IgD-negative memory B cell (primary cell): ENCODE results near the gene HINT3. TPM values are rescaled to one million over a fixed set of nuclear protein-coding genes. Genes with fewer than 3 reads are reported as not detected.
"Not testable (repeated sequence)": the region's sequence is repeated elsewhere in the genome, so short reads cannot be mapped to it uniquely, and the experiment has no call there.

Source experiments
- H3K27ac Mint-ChIP-seq, 3 donors: one replicate each; pipeline ENCODE4 v1.8.0; 2020 to 2022; ENCODE audit warnings: mild to moderate bottlenecking in 3 of 3, mixed read lengths in 3 of 3, moderate library complexity in 1 of 3
- H3K27me3 Mint-ChIP-seq: one replicate; pipeline ENCODE4 v1.8.0; 2021; ENCODE audit warnings: mixed read lengths
- H3K36me3 Mint-ChIP-seq: one replicate; pipeline ENCODE4 v1.8.0; 2020; ENCODE audit warnings: mild to moderate bottlenecking, mixed read lengths
- H3K4me1 Mint-ChIP-seq, 3 donors: one replicate each; pipeline ENCODE4 v1.8.0; 2020 to 2022; ENCODE audit warnings: mixed read lengths in 3 of 3, mild to moderate bottlenecking in 1 of 3
- H3K4me3 Mint-ChIP-seq, 4 donors: one replicate each; pipeline ENCODE4 v1.8.0; 2020 to 2022; ENCODE audit warnings: mild to moderate bottlenecking in 4 of 4, mixed read lengths in 4 of 4, moderate library complexity in 3 of 4
- H3K9me3 Mint-ChIP-seq, 3 donors: one replicate each; pipeline ENCODE4 v1.8.0; 2020 to 2021; ENCODE audit warnings: mixed read lengths in 3 of 3, mild to moderate bottlenecking in 1 of 3
- polyA plus RNA-seq: library from polyadenylated mRNA; unstranded; fragments of 300-500 nt; fragmentation: Illumina TruSeq; gene quantifications from one replicate; pipeline ENCODE4 v1.2.3, GENCODE V29; 2021

Gene HINT3
- polyA plus RNA-seq, 1 donor from 2014 or later = 13.3 TPM

DNA sequence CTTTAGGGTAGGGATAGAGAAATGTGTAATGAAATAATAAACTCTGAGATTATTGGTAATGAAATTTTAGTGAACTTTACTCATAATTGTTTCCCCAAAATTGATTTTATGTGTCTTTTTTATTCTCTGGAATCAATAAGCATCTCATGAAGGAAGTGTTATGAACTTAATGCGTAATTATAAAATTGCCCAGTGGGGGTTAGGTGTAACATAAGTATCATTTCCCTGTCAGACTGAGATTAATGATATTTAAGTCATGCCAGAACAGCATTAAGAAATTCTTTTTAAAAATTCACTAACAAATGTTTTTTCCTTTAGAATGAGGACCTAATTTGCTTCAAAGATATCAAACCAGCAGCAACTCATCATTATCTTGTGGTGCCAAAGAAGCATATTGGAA, 10.0 kb downstream of the HINT3 start:
- no peaks in the 10 kb centered on the region for H3K27me3 Mint-ChIP-seq
- H3K4me3 Mint-ChIP-seq = peak overlapping the region in 1 of 4 donors; percentile 10
- H3K9me3 Mint-ChIP-seq = no peaks in the 10 kb centered on the region
- peaks cover 41 to 51% (median 50%) of the 10 kb centered on the region in 3 donors for H3K4me1 Mint-ChIP-seq
- no peak overlapping the region for H3K27ac Mint-ChIP-seq
- peaks cover 10% of the 10 kb centered on the region for H3K36me3 Mint-ChIP-seq

DNA sequence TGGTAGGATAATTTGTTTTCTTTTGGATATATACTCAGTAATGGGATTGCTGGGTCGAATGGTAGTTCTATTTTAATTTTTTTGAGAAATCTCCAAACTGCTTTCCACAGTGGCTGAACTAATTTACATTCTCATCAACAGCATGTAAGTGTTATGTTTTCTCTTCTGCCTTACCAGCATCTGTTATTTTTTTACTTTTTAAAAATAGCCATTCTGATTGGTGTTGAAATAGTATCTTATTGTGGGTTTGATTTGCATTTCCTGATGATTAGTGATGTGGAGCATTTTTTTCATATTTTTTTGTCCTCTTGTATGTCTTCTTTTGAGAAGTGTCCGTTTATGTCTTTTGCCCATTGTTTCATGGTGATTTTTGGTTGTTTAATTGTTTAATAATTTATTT, 11.9 kb downstream of the HINT3 start:
- Mint-ChIP-seq H3K4me1 (peaks cover 42 to 45% (median 44%) of the 10 kb centered on the region in 3 donors), H3K36me3 (peaks cover 8% of the 10 kb centered on the region), H3K27me3 (no peaks in the 10 kb centered on the region), H3K9me3 (no peaks in the 10 kb centered on the region), H3K4me3 (peak overlapping the region; percentile 2 to 73 (median 40)), H3K27ac (peak overlapping the region; percentile 20 to 77 (median 62))

DNA sequence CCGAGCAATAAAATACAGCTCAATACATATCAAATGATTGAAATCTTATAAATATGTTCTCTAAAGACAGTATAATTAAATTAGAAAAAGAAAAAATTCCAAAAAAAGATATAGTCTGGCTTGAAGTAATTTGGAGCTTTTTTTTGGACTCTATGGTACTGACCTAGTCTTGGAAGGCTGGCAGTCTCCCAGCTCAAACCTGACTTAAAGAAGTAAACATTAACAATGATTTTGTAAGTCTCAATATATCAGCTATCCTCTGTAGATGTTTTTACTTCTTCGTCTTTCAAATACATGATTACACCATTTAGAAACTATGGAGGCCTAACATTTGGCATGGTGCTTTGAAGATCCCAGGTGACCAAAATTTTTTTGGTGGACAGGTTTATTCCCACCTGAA, 14.2 kb downstream of the HINT3 start:
- peaks cover 40 to 43% (median 43%) of the 10 kb centered on the region in 3 donors for H3K4me1 Mint-ChIP-seq
- H3K36me3 Mint-ChIP-seq = peaks cover 8% of the 10 kb centered on the region
- no peak overlapping the region for H3K4me3 Mint-ChIP-seq
- no peaks in the 10 kb centered on the region for H3K27me3 Mint-ChIP-seq
- H3K9me3 Mint-ChIP-seq = no peaks in the 10 kb centered on the region
- peak overlapping the region in 2 of 3 donors; percentile 9 to 76 for H3K27ac Mint-ChIP-seq

DNA sequence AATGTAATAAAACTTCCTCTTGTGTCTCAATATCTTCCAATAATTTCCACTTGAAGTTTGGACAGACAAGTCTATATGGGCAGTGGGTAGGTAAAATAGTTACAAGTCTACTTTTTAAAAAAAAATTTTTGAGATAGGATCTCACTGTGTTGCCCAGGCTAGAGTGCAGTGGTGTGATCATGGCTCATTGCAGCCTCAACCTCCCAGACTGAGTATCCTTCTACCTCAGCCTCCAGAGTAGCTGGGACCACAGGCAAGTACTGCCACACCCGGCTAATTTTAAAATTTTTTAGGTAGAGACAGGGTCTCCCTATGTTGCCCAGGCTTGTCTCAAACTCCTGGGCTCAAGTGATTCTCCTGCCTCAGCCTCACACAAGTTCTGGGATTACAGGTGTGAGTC, 15.9 kb downstream of the HINT3 start:
- Mint-ChIP-seq H3K27ac (peak overlapping the region in 2 of 3 donors; percentile 30 to 50), H3K4me1 (peaks cover 31 to 36% (median 33%) of the 10 kb centered on the region in 3 donors)
- not testable (repeated sequence) for H3K9me3 Mint-ChIP-seq, H3K36me3 Mint-ChIP-seq, H3K27me3 Mint-ChIP-seq, H3K4me3 Mint-ChIP-seq

DNA sequence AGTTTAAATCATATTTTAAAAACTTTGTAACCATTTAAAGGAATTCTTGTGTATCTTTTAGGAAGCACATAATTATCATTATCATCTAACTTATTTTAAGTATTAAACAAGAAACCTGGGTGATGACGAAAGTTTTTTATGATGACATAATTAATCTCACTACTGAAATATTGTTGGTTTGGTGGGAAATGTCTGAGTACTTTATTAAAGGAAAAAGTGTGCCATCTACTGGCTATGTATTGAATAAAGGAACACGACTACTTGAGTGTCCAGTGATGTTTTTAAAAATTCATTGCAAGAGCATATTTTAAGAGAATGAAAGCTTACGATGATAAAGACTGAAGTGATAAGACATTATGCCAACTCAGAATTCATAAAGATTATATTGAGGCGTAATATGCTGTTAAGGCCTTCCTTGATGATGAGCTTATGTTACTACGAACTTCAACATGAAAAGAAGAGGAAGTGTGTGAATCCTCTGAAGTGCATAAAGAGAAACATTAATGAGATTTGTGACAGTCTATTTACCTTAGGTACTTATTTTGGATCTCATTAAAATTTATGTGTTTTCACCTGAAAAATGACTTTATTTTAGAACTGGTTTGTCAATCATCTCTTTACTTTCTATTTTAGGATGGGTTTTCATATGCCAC, 17.8 kb downstream of the HINT3 start:
- Mint-ChIP-seq H3K4me1 (peaks cover 13 to 18% (median 16%) of the 10 kb centered on the region in 3 donors), H3K36me3 (peaks cover 4% of the 10 kb centered on the region), H3K4me3 (no peak overlapping the region), H3K9me3 (no peaks in the 10 kb centered on the region), H3K27ac (no peak overlapping the region), H3K27me3 (no peaks in the 10 kb centered on the region)

DNA sequence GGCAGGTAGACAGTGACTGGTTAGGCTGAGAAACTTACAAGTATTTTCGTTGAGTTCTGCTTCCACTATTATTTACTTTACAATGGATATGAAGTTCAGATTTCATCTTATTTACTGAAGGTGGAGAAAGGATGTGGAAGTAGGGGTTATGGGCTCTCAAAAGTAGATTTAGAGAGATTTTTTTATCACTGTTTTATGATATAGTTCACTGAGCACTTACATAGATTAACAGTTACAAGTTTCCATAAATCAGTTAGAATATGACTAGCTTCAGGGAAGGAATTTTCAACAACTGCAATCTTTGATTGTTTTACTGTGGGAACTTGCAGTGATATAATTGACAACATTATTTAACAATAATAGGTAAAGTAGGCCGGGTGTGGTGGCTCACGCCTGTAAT, 22.5 kb downstream of the HINT3 start:
- Mint-ChIP-seq H3K27me3 (no peaks in the 10 kb centered on the region), H3K9me3 (no peaks in the 10 kb centered on the region), H3K4me3 (no peak overlapping the region), H3K4me1 (peaks cover 0 to 4% (median 4%) of the 10 kb centered on the region in 3 donors), H3K27ac (no peak overlapping the region), H3K36me3 (no peaks in the 10 kb centered on the region)

DNA sequence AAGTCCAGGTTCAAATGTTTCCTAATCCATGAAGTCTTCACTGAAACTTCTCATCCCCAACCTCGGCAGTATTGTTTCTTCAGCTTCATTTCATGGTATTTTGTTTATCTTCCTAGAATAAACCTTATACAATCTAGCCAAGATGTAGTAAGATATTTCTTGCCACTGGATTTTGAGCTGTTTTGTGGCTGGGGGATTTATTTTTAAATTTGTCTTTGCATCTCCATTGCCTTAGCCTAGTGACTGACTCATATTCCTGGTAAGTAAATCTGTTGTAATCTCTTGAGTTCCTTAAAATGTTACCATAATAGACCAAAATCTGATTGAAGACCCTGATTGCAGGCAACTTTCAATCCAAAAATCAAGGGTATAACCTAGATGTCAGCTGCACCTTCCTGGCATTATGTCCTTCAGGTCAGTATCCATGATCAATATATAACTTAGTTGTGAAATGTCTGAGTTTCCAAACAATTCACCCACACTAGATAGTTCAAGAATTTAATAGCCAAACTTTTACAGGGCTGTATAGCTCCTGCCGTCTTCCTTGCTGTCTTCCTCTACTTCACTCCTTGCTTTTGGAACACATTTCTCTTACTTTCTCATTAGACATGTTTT, 25.1 kb downstream of the HINT3 start:
- Mint-ChIP-seq H3K27ac (no peak overlapping the region), H3K4me3 (no peak overlapping the region), H3K4me1 (no peaks in the 10 kb centered on the region), H3K9me3 (no peaks in the 10 kb centered on the region), H3K27me3 (no peaks in the 10 kb centered on the region), H3K36me3 (no peaks in the 10 kb centered on the region)

DNA sequence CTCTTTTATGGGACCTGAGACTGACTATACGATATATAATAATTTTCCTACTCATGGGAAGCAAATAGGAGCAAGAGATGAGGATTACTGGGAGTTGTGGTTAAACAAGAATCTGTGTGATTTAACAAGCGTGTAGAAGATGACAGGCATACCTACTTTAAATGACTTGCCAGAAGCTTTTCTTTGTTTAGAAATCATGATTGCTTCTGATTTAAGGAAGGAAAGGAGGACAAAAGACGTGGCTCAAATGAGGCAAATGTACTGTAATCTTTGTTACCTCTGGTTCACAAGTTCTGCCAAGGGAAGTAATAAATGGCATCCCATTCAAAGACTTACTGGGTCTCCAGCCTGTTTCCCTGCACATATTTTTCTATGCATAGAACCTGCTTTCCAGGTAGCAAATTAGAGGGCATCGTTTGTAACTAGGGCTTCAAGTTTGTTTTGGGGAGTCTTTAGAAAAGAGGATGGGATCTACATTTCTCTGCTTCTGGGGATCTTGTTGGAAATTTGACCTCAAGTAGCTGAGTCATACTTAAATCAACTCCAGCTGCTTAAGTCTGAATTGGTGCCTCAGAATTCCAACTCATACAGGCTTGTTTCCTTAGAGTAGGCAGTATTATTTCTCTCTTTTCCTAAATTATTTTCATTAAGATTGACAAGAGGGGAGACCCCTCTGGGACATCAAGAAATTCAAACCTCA, 26.8 kb downstream of the HINT3 start:
- Mint-ChIP-seq H3K36me3 (no peaks in the 10 kb centered on the region), H3K27ac (no peak overlapping the region), H3K27me3 (no peaks in the 10 kb centered on the region), H3K4me3 (no peak overlapping the region), H3K4me1 (no peaks in the 10 kb centered on the region), H3K9me3 (no peaks in the 10 kb centered on the region)

DNA sequence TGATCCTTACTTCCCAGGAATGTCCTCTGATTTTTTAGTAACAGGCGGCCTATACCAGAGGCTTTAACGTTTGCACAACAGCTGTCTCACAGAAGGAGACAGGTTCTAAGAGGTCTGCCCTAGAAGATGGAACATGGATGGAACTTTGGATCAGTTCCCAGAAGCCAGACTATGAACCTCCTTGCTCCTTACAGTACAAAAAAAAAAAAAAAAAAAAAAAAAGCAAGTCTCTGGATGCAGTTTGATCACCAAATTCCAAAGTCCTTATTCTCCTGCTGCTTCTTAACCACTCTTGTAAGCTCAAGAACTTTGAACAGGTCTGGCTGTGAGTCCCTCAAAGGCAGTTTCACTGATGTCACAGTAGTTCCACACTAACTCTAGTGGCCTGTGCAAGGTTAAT, 27.7 kb downstream of the HINT3 start:
- Mint-ChIP-seq H3K27me3 (no peaks in the 10 kb centered on the region), H3K4me1 (peaks cover 0 to 1% (median under 1%) of the 10 kb centered on the region in 3 donors), H3K27ac (peak overlapping the region in 1 of 3 donors; percentile 4), H3K36me3 (no peaks in the 10 kb centered on the region), H3K9me3 (no peaks in the 10 kb centered on the region), H3K4me3 (peak overlapping the region in 2 of 4 donors; percentile 5 to 65)

DNA sequence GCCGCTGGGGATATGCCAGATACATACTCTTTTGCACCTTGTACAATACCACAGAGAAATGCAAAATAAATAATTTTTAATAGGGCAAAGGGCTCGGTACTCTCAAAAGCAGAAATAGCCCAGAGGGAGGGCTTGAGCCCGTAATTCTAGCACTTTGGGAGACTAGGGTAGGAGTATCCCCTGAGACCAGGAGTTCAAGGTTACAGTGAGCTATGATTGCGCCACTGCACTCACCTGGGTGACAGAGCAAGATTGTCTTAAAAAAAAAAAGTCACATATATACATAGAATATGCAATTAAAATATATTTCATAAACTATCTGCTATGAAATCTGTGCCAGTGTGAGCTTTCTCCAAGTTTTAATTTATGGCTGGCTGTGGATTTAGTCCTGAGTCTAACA, 29.0 kb downstream of the HINT3 start:
- peak overlapping the region in 2 of 4 donors; percentile 14 to 65 for H3K4me3 Mint-ChIP-seq
- H3K36me3 Mint-ChIP-seq = no peaks in the 10 kb centered on the region
- H3K27ac Mint-ChIP-seq = no peak overlapping the region
- H3K9me3 Mint-ChIP-seq = no peaks in the 10 kb centered on the region
- H3K4me1 Mint-ChIP-seq = peaks cover 6 to 8% (median 8%) of the 10 kb centered on the region in 3 donors
- no peaks in the 10 kb centered on the region for H3K27me3 Mint-ChIP-seq

DNA sequence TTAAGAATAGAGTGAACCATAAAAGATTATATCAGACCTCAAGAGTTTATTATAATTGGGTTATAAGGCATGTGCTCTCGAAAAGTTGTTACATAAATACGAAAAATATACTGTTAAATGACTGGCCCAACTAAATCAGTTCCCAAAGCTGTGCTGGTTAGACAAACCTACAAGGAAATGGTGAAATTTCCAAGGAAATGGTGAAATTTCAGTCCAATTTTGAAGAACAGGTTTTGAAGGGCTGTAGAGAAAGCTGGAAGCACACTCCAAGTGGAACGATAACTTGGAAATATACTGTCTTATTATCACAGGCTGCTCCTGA, 29.4 kb downstream of the HINT3 start:
- Mint-ChIP-seq H3K36me3 (no peaks in the 10 kb centered on the region), H3K4me3 (no peak overlapping the region), H3K27me3 (no peaks in the 10 kb centered on the region), H3K9me3 (no peaks in the 10 kb centered on the region), H3K4me1 (peaks cover 6 to 10% (median 8%) of the 10 kb centered on the region in 3 donors), H3K27ac (no peak overlapping the region)

DNA sequence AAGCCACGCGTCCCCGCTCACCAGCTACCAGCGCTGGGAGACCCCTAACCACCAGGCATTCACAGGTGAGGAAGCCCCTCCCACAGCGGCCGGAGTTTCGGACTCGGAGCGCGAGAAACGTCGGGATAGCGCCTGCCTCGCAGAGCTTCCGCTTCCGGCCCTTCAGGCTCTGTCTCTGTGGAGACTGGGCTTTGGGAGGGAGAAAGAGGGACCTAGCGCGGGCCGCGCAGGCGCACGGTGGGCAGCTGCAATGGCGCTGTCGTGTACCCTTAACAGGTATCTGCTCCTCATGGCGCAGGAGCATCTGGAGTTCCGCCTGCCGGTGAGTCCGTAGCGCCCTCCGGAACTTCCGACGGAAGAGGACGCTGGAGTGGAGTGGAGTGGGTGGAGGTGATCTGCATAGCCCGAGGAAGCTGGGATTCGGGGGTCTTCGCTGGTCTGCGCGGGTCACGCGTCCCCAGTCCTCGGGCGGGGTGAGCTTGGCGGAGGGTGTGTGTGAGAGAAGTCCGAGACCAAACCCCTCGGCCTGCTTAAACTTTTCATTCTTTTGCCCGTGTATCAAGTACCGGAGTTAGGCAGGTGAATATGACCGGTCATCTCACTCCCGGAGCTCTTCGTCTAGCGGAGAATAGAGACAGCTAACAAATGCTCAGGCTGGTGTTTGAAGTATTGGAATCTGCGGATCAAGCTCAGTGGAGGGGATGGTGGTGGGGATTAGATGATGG, 29.9 kb downstream of the HINT3 start, which contains the start of gene TRMT11:
TRMT11 (plus strand) TSS at position 240 of the 725 bp plus-strand sequence; CDS start at position 251, 11 bp downstream.
- no peaks in the 10 kb centered on the region for H3K36me3 Mint-ChIP-seq
- peak within 1 kb of the TSS in 2 of 4 donors; percentile 14 to 65 for H3K4me3 Mint-ChIP-seq
- no peaks in the 10 kb centered on the region for H3K27me3 Mint-ChIP-seq
- no peak within 1 kb of the TSS for H3K27ac Mint-ChIP-seq
- no peaks in the 10 kb centered on the region for H3K9me3 Mint-ChIP-seq
- H3K4me1 Mint-ChIP-seq = peaks cover 6 to 10% (median 8%) of the 10 kb centered on the region in 3 donors

DNA sequence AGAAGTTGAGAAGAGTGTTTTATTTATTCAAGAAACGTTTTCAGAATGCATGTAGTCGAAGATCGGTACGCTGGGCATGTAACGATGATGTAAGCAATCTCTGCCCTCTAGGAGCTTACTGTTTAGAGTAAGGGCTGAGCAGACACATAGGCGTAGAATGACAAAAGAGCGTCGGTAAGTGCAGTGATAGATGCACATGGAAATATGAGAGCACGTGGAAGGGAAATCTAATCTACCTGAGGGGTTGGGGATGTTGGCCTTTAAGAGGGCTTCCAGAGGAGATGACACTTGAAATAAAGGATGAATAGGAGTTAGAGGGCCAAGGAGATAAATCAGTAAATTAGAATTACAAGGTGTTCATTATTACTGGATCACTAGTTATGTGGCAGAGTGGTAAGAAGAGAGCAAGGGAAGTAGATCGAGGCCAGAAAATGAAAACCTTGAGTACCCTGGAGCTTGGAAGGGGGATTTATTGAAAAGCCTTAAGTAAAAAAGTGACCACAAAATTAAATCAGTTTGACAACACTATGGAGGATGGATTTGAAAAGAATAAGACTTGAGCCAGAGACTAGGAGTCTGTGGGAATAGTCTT, 30.6 kb downstream of the HINT3 start:
- peaks cover 6 to 14% (median 13%) of the 10 kb centered on the region in 3 donors for H3K4me1 Mint-ChIP-seq
- no peak overlapping the region for H3K27ac Mint-ChIP-seq
- H3K27me3 Mint-ChIP-seq = no peaks in the 10 kb centered on the region
- H3K9me3 Mint-ChIP-seq = no peaks in the 10 kb centered on the region
- no peaks in the 10 kb centered on the region for H3K36me3 Mint-ChIP-seq
- no peak overlapping the region for H3K4me3 Mint-ChIP-seq

DNA sequence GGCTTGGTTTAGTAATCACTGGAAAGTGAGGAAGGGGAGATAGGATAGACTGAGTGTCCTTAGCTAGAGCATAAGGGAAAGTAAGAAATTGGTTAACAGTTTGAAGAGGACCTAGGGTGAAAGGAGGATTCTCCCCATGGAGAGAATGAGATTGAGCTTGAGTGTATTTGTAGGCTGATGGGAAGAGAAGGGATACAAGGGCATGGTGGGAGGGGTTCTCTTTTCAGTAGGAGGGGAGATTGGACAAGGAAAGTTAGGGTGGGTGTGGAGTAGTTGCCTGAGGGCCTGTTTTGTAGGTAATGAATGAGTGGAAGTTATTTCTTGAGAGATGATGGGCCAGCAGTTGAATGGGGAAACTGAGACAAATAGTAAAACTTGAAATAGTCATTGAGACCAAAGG, 31.7 kb downstream of the HINT3 start:
- Mint-ChIP-seq H3K4me3 (no peak overlapping the region), H3K9me3 (no peaks in the 10 kb centered on the region), H3K27me3 (no peaks in the 10 kb centered on the region), H3K36me3 (no peaks in the 10 kb centered on the region), H3K27ac (no peak overlapping the region), H3K4me1 (peaks cover 11 to 18% (median 14%) of the 10 kb centered on the region in 3 donors)
